Adrenal gland (tissue), 5 donors: ENCODE results near the gene ARMC6.

ENCODE experiments used
- CTCF ChIP-seq, 6 experiments: fragments of 450-650 bp in 4 of 6; fragments of 200-600 bp in 2 of 6; sonication (generic) in 1 of 6; IDR thresholded peaks; 1 replicate in 5 of 6; 2 replicates in 1 of 6; pipeline versions ENCODE4 v1.5.1 to v1.8.0; 2016 to 2021; ENCODE audit warnings: antibody characterized with exemption in 6 of 6, mild to moderate bottlenecking in 2 of 6, moderate library complexity in 1 of 6
- POLR2A ChIP-seq, 2 donors: fragments of 450-650 bp; IDR thresholded peaks; one replicate each; pipeline ENCODE4 v1.6.1; 2017; ENCODE audit warnings: antibody characterized with exemption in 2 of 2, mild to moderate bottlenecking in 2 of 2, moderate library complexity in 1 of 2
- donor health status: DM: no; HTN: no; CAD: no.

GRCh38 chr19:19050731-19051130, 17.3 kb downstream of the ARMC6 start:
- no peak for TF ChIP-seq POLR2A (IDR thresholded peaks at IDR 0.05)
- no peak for TF ChIP-seq CTCF (IDR thresholded peaks at IDR 0.05)
